ENCODE data around the gene PHF12.
"Not testable (repeated sequence)": the region's sequence is repeated elsewhere in the genome, so short reads cannot be mapped to it uniquely, and the experiment has no call there.

The PHF12 gene

GRCh38 chr17:28895794-28896447 is 55.4 kb downstream of the PHF12 start:
- peaks cover 9% of the 10 kb centered on the region for H3K4me1 ChIP-seq (ENCODE audit: control insufficient read depth, low read depth, low read length)
- H3K36me3 ChIP-seq (ENCODE audit: control insufficient read depth, low read depth, low read length): no peaks in the 10 kb centered on the region
- H3K4me3 ChIP-seq (ENCODE audit: low read length): peak overlapping the region; percentile 84
- H3K9ac ChIP-seq (ENCODE audit: low read length): peak overlapping the region; percentile 79
- no peaks in the 10 kb centered on the region for H3K27me3 ChIP-seq (ENCODE audit: control insufficient read depth, insufficient read depth, low read length)
- no peak overlapping the region for H3K27ac ChIP-seq (ENCODE audit: low read length)
- no peaks in the 10 kb centered on the region for H3K9me3 ChIP-seq (ENCODE audit: control insufficient read depth, low read depth, low read length)

GRCh38 chr17:28893248-28894183 is 57.8 kb downstream of the PHF12 start:
- not testable (repeated sequence) for H3K4me3 ChIP-seq (ENCODE audit: low read length); H3K9me3 ChIP-seq (ENCODE audit: control insufficient read depth, low read depth, low read length); H3K4me1 ChIP-seq (ENCODE audit: control insufficient read depth, low read depth, low read length); H3K36me3 ChIP-seq (ENCODE audit: control insufficient read depth, low read depth, low read length); H3K27ac ChIP-seq (ENCODE audit: low read length); H3K27me3 ChIP-seq (ENCODE audit: control insufficient read depth, insufficient read depth, low read length); H3K9ac ChIP-seq (ENCODE audit: low read length)

- no peaks in the 10 kb centered on the region for H3K36me3 ChIP-seq (ENCODE audit: control insufficient read depth, low read depth, low read length)
- no peak overlapping the region for H3K4me3 ChIP-seq (ENCODE audit: low read length)
- no peaks in the 10 kb centered on the region for H3K27me3 ChIP-seq (ENCODE audit: control insufficient read depth, insufficient read depth, low read length)
- H3K27ac ChIP-seq (ENCODE audit: low read length): no peak overlapping the region
- no peak overlapping the region for H3K9ac ChIP-seq (ENCODE audit: low read length)
- H3K4me1 ChIP-seq (ENCODE audit: control insufficient read depth, low read depth, low read length): peaks cover 9% of the 10 kb centered on the region
- H3K9me3 ChIP-seq (ENCODE audit: control insufficient read depth, low read depth, low read length): no peaks in the 10 kb centered on the region
Observed at GRCh38 chr17:28892024-28892423, 59.3 kb downstream of the PHF12 start.

GRCh38 chr17:28891201-28891600 is 60.1 kb downstream of the PHF12 start:
- no peaks in the 10 kb centered on the region for H3K27me3 ChIP-seq (ENCODE audit: control insufficient read depth, insufficient read depth, low read length)
- no peak overlapping the region for H3K9ac ChIP-seq (ENCODE audit: low read length)
- no peak overlapping the region for H3K4me3 ChIP-seq (ENCODE audit: low read length)
- H3K36me3 ChIP-seq (ENCODE audit: control insufficient read depth, low read depth, low read length): no peaks in the 10 kb centered on the region
- H3K27ac ChIP-seq (ENCODE audit: low read length): no peak overlapping the region
- H3K9me3 ChIP-seq (ENCODE audit: control insufficient read depth, low read depth, low read length): no peaks in the 10 kb centered on the region
- peaks cover 5% of the 10 kb centered on the region for H3K4me1 ChIP-seq (ENCODE audit: control insufficient read depth, low read depth, low read length)

GRCh38 chr17:28889996-28890395 is 61.3 kb downstream of the PHF12 start:
- Histone ChIP-seq H3K9me3 (ENCODE audit: control insufficient read depth, low read depth, low read length) (no peaks in the 10 kb centered on the region), H3K27ac (ENCODE audit: low read length) (no peak overlapping the region), H3K4me1 (ENCODE audit: control insufficient read depth, low read depth, low read length) (no peaks in the 10 kb centered on the region), H3K27me3 (ENCODE audit: control insufficient read depth, insufficient read depth, low read length) (no peaks in the 10 kb centered on the region), H3K36me3 (ENCODE audit: control insufficient read depth, low read depth, low read length) (no peaks in the 10 kb centered on the region), H3K4me3 (ENCODE audit: low read length) (no peak overlapping the region), H3K9ac (ENCODE audit: low read length) (no peak overlapping the region)

GRCh38 chr17:28888832-28889231 is 62.5 kb downstream of the PHF12 start:
- no peak overlapping the region for H3K27ac ChIP-seq (ENCODE audit: low read length)
- H3K36me3 ChIP-seq (ENCODE audit: control insufficient read depth, low read depth, low read length): no peaks in the 10 kb centered on the region
- no peaks in the 10 kb centered on the region for H3K4me1 ChIP-seq (ENCODE audit: control insufficient read depth, low read depth, low read length)
- H3K4me3 ChIP-seq (ENCODE audit: low read length): no peak overlapping the region
- no peaks in the 10 kb centered on the region for H3K9me3 ChIP-seq (ENCODE audit: control insufficient read depth, low read depth, low read length)
- no peak overlapping the region for H3K9ac ChIP-seq (ENCODE audit: low read length)
- no peaks in the 10 kb centered on the region for H3K27me3 ChIP-seq (ENCODE audit: control insufficient read depth, insufficient read depth, low read length)

GRCh38 chr17:28887871-28888471 is 63.3 kb downstream of the PHF12 start:
- Histone ChIP-seq H3K27ac (ENCODE audit: low read length) (no peak overlapping the region), H3K27me3 (ENCODE audit: control insufficient read depth, insufficient read depth, low read length) (no peaks in the 10 kb centered on the region), H3K4me1 (ENCODE audit: control insufficient read depth, low read depth, low read length) (no peaks in the 10 kb centered on the region), H3K9ac (ENCODE audit: low read length) (no peak overlapping the region), H3K4me3 (ENCODE audit: low read length) (no peak overlapping the region), H3K9me3 (ENCODE audit: control insufficient read depth, low read depth, low read length) (no peaks in the 10 kb centered on the region), H3K36me3 (ENCODE audit: control insufficient read depth, low read depth, low read length) (peaks cover 1% of the 10 kb centered on the region)

GRCh38 chr17:28885951-28886350 is 65.4 kb downstream of the PHF12 start:
- no peak overlapping the region for H3K27ac ChIP-seq (ENCODE audit: low read length)
- H3K4me1 ChIP-seq (ENCODE audit: control insufficient read depth, low read depth, low read length): no peaks in the 10 kb centered on the region
- no peak overlapping the region for H3K9ac ChIP-seq (ENCODE audit: low read length)
- peaks cover 20% of the 10 kb centered on the region for H3K36me3 ChIP-seq (ENCODE audit: control insufficient read depth, low read depth, low read length)
- no peaks in the 10 kb centered on the region for H3K27me3 ChIP-seq (ENCODE audit: control insufficient read depth, insufficient read depth, low read length)
- no peak overlapping the region for H3K4me3 ChIP-seq (ENCODE audit: low read length)
- no peaks in the 10 kb centered on the region for H3K9me3 ChIP-seq (ENCODE audit: control insufficient read depth, low read depth, low read length)

- H3K36me3 ChIP-seq (ENCODE audit: control insufficient read depth, low read depth, low read length): peaks cover 25% of the 10 kb centered on the region
- no peak overlapping the region for H3K9ac ChIP-seq (ENCODE audit: low read length)
- no peaks in the 10 kb centered on the region for H3K27me3 ChIP-seq (ENCODE audit: control insufficient read depth, insufficient read depth, low read length)
- H3K4me1 ChIP-seq (ENCODE audit: control insufficient read depth, low read depth, low read length): no peaks in the 10 kb centered on the region
- H3K4me3 ChIP-seq (ENCODE audit: low read length): no peak overlapping the region
- no peaks in the 10 kb centered on the region for H3K9me3 ChIP-seq (ENCODE audit: control insufficient read depth, low read depth, low read length)
- H3K27ac ChIP-seq (ENCODE audit: low read length): no peak overlapping the region
Observed at GRCh38 chr17:28885363-28885762, 66.0 kb downstream of the PHF12 start.

GRCh38 chr17:28883967-28884702 is 67.2 kb downstream of the PHF12 start:
- Histone ChIP-seq H3K27me3 (ENCODE audit: control insufficient read depth, insufficient read depth, low read length) (no peaks in the 10 kb centered on the region), H3K36me3 (ENCODE audit: control insufficient read depth, low read depth, low read length) (peaks cover 35% of the 10 kb centered on the region), H3K4me1 (ENCODE audit: control insufficient read depth, low read depth, low read length) (no peaks in the 10 kb centered on the region), H3K27ac (ENCODE audit: low read length) (no peak overlapping the region), H3K9ac (ENCODE audit: low read length) (no peak overlapping the region), H3K9me3 (ENCODE audit: control insufficient read depth, low read depth, low read length) (no peaks in the 10 kb centered on the region), H3K4me3 (ENCODE audit: low read length) (no peak overlapping the region)

Data from iPS-18a (cell line).